NB4 (cell line): Measurements from ENCODE around the gene METAP1D.

Experiments used
- CTCF ChIP-seq: IDR thresholded peaks from one replicate; pipeline ENCODE4 v1.5.1; 2012; ENCODE audit warnings: low read depth, low read length
- MAX ChIP-seq: IDR thresholded peaks from 2 replicates; pipeline ENCODE4 v1.6.1; 2011; ENCODE audit warnings: low read depth, low read length

GRCh38 chr2:172114579-172114978 is 114.8 kb downstream of the METAP1D start:
- TF ChIP-seq CTCF (no peak), MAX (no peak)
